Activated naive CD8-positive, alpha-beta T cell treated with anti-CD3 and anti-CD28 coated beads, Interleukin-2, amount 50 U/mL, for 16 hours (primary cell): ENCODE data around the gene PUSL1.

Source experiments
- DNase-seq: peaks from one replicate; pipeline ENCODE4 v3.0.0-alpha.2; 2020; ENCODE audit warnings: low read depth, low spot score

Gene PUSL1

DNA sequence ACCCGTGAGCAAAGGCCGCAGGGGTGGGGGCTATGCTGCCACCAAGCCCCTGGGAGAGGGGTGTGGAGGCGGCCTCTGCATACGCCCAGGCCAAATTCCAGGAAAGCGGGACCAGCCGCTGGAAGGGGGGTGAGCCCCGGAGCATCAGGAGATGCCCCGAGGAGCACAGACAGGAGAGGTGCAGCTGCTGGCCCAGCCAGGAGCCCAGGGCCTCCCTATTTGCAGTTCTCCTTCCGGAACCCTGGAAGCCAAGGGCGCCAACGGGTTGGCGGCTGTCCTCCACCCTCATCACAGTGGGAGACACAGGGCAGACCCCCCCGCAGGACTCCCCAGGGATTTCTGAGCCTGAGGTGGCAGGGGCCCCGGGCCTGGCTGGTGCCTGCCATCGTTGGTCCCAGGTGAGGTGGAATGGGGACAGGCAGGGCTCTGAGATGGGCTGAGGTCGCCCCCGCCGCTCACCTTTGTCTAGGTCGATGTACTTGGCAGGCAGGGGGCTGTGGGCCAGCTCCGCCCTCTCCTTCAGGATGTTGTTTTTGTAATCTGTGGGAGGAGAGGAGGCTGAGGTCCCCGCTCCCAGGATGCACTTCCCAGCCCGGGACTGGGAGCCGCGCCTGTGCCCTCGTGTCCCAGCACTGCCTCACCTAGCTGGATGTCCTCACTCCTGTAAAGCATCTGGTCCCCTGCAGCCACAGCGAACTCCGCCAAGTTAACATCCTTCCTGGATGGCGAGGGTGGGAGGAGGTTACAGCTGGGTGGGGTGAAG is 45.2 kb downstream of the PUSL1 start:
- no peak for DNase-seq

GRCh38 chr1:1354271-1355247 is 46.2 kb downstream of the PUSL1 start:
- DNase-seq, result no peak

GRCh38 chr1:1355416-1355815 is 47.0 kb downstream of the PUSL1 start:
- no peak for DNase-seq

GRCh38 chr1:1356166-1356795 is 47.9 kb downstream of the PUSL1 start:
- no peak for DNase-seq

GRCh38 chr1:1356796-1357401 is 48.5 kb downstream of the PUSL1 start:
- DNase-seq, result no peak

DNA sequence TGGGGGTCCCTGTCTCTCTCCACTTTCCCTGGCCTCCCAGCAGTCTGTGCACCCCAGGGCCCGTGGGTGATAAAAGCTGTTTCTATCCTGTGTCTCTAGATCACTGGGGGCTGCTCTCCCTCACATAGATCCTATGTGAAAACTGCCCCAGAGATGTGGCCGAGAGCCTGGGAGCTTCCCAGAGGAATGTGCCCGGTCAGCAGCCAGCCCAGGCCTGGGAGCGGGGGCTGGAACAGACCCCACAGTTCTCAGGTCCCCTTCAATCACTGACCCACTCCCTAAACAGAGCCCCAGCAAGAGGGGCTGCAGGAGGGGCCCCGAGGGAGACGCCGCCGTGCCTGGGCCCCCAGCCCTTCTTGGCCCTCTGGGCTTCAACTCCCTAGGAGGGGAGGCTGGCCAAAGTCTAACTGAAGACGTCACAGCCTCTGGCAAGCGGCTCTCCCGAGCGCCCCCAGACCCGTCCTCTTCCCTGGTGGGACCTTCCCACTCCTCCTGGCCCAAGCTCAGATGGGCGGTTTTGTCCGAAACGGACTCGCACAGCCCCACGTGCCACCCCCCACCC is 49.6 kb downstream of the PUSL1 start:
- no peak for DNase-seq

DNA sequence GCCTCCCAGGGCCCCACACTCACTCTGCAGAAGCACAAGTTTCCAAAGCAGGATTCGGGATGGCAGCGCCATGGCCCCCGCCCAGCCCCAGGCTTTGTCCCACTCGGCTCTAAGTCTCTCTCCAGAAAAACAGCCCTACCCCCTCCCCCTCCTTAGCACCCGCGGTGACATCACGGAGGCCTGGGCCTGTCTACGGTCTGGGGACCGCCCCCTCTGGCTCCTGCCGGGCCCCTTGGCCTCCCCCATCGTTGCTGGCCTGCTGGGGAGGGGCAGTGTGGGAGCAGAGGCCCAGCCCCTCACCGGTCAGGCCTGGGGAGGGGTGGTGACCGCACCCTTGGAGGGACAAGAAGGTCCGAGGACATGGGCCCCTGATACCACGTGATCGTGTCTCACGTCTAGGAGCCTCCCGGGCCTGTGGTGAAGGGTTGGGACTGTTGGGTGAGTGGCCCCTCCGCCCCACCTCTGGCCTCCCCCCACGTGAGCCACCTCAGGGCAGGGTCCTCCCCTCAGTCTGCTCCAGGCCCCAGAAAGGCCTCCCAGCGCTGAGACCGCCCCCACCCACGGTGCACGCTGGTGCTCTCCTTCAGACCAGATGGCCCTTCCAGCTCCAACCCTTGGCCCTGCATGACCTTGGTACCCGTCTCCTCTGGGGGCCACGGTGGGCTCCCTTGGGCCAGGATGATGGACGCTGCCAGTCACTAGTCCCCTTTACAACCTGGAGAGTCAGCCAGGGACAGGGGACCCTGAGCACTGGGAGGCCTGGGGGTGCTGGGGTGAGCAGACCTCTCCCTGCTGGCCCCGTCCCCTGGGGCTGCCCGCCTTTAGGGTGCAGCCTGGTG is 50.3 kb downstream of the PUSL1 start, which contains the start of gene MXRA8:
Gene MXRA8 (minus strand): TSS at position 123 of the 839 bp plus-strand sequence. CDS start 51 bp downstream, at position 72.
- no peak for DNase-seq

DNA sequence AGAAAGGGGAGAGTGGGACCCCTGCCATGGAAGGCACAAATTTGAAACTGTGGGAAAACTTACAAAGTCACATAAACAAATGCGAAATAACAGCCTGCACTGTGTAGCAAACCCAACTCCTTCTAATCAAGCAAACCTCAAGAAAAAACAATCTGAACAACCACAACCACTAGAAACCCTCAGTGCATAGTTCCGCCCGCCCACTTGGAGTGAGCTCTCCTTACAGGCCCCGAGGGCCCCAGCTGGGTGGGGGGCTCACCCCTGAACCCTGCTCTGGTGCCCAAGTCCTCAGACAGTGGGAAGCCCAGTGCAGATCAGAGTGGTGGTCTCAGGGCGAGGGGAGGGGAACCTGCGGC is 50.9 kb downstream of the PUSL1 start:
- DNase-seq, result no peak

- no peak for DNase-seq
These were observed 51.5 kb downstream of the PUSL1 start for GRCh38 chr1:1359664-1360468.

DNA sequence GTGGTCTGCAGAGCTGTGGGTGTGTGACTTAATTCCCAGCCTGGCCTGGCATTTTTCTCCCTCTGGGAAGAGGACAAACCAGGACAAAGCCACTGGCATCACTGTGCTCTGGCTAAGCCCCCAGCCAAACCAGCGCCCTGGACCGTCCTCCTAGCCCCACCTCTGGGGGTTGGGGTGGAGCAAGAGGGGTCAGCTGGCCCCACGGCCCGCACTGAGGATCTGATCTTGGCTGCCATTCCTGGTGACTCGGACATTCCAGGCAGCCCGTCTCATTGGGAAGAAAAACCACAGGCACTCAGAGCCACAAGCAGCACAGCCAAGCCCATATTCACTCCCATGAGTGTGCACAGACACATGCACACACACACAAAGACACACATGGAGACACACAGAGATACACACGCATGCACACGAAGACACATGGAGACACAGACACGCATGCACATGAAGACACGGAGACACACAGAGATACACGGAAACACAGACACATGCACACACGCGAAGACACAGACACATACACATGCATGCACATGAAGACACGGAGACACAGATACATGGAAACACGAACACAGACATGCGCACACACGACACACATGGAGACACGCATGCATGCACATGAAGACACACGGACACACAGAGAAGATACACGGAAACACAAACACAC is 52.2 kb downstream of the PUSL1 start:
- DNase-seq, result no peak
